Osteoblast (primary cell): ENCODE results near the gene COMMD2. TPM values are rescaled to one million over a fixed set of nuclear protein-coding genes. Genes with fewer than 3 reads are reported as not detected.

Source experiments
- DNase-seq: peaks from one replicate; pipeline ENCODE4 v3.0.0; 2011; ENCODE audit warnings: low spot score, mixed read lengths; ENCODE audit not compliant: insufficient read length; ENCODE audit errors: missing footprints
- H2AFZ ChIP-seq: 2 replicates; pipeline ENCODE4 v1.6.0; 2011; ENCODE audit warnings: mild to moderate bottlenecking, low read length
- H3K27ac ChIP-seq: 2 replicates; pipeline ENCODE4 v1.5.1; 2011; ENCODE audit warnings: mild to moderate bottlenecking, low read depth, low read length, moderate library complexity
- H3K27me3 ChIP-seq: 2 replicates; pipeline ENCODE4 v1.6.0; 2012; ENCODE audit warnings: mild to moderate bottlenecking, control low read depth, inconsistent platforms, low read length, moderate library complexity; ENCODE audit not compliant: insufficient read depth
- H3K36me3 ChIP-seq: 2 replicates; pipeline ENCODE4 v1.5.1; 2011; ENCODE audit warnings: mild to moderate bottlenecking, low read length, control low read depth, moderate library complexity; ENCODE audit not compliant: insufficient read depth
- H3K4me1 ChIP-seq: 2 replicates; pipeline ENCODE4 v1.5.1; 2011; ENCODE audit warnings: mild to moderate bottlenecking, low read length, control low read depth, moderate library complexity; ENCODE audit not compliant: insufficient read depth
- H3K4me2 ChIP-seq: 2 replicates; pipeline ENCODE4 v1.6.0; 2011; ENCODE audit warnings: mild to moderate bottlenecking, low read length; ENCODE audit not compliant: insufficient read depth
- H3K4me3 ChIP-seq: fragments of 200-600 bp; sonication (generic); 3 replicates; pipeline ENCODE4 v1.5.1; 2012; ENCODE audit warnings: mild to moderate bottlenecking, low read length, inconsistent platforms; ENCODE audit not compliant: insufficient read depth
- H3K79me2 ChIP-seq: 2 replicates; pipeline ENCODE4 v1.6.0; 2012; ENCODE audit warnings: mild to moderate bottlenecking, low read length, control low read depth, inconsistent platforms; ENCODE audit not compliant: insufficient read depth
- H3K9me3 ChIP-seq: 2 replicates; pipeline ENCODE4 v1.5.1; 2011; ENCODE audit warnings: low read depth, low read length, control low read depth
- H4K20me1 ChIP-seq: 2 replicates; pipeline ENCODE4 v1.6.0; 2012; ENCODE audit warnings: mild to moderate bottlenecking, low read length, control low read depth; ENCODE audit not compliant: insufficient read depth
- total RNA-seq: library from RNA; depleted of rRNA; stranded (reverse); fragments of >200 nt; gene quantifications from 2 replicates; pipeline ENCODE4 v1.2.3, GENCODE V29; 2012
- TF ChIP-seq, protein P1 (sequence below): IDR thresholded peaks from 2 replicates; pipeline ENCODE4 v1.5.1; 2011; ENCODE audit warnings: mild to moderate bottlenecking, low read depth, low read length, moderate library complexity; ENCODE audit errors: extremely low read depth

COMMD2 gene
- total RNA-seq, 1 donor, result 38.4 TPM

DNA sequence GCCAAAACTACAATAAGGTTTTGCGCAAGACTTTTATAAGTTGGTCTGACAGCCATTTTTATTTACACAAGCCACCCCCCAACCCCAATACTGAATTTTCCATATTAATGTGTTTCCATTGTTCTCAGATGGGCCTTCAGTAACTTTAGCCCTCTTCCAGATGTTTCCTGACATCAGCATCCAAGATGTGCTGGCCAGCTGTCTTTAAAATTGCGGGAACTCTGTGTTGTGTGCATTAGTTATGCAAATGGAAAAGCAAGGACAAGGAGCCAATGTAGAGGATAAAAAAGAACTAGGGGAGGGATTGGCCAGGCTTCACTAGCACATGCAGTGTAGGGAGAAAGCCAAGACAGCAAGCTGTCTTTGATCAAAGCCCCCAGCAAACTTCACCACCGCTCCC, 45.4 kb downstream of the COMMD2 start:
- TF ChIP-seq, protein P1, sequence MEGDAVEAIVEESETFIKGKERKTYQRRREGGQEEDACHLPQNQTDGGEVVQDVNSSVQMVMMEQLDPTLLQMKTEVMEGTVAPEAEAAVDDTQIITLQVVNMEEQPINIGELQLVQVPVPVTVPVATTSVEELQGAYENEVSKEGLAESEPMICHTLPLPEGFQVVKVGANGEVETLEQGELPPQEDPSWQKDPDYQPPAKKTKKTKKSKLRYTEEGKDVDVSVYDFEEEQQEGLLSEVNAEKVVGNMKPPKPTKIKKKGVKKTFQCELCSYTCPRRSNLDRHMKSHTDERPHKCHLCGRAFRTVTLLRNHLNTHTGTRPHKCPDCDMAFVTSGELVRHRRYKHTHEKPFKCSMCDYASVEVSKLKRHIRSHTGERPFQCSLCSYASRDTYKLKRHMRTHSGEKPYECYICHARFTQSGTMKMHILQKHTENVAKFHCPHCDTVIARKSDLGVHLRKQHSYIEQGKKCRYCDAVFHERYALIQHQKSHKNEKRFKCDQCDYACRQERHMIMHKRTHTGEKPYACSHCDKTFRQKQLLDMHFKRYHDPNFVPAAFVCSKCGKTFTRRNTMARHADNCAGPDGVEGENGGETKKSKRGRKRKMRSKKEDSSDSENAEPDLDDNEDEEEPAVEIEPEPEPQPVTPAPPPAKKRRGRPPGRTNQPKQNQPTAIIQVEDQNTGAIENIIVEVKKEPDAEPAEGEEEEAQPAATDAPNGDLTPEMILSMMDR, result no peak
- H3K36me3 ChIP-seq, result no peaks in the 10 kb centered on the region
- H3K27me3 ChIP-seq, result no peaks in the 10 kb centered on the region
- H3K9me3 ChIP-seq, result no peaks in the 10 kb centered on the region
- no peaks in the 10 kb centered on the region for H3K79me2 ChIP-seq
- DNase-seq, result no peak
- H4K20me1 ChIP-seq, result no peaks in the 10 kb centered on the region
- peaks cover 18% of the 10 kb centered on the region for H3K4me1 ChIP-seq
- H3K4me2 ChIP-seq, result no peak overlapping the region
- no peak overlapping the region for H2AFZ ChIP-seq
- no peak overlapping the region for H3K4me3 ChIP-seq
- H3K27ac ChIP-seq, result no peak overlapping the region

- no peaks in the 10 kb centered on the region for H3K27me3 ChIP-seq
- H3K4me3 ChIP-seq, result no peak overlapping the region
- H3K36me3 ChIP-seq, result no peaks in the 10 kb centered on the region
- H3K79me2 ChIP-seq, result no peaks in the 10 kb centered on the region
- H3K4me2 ChIP-seq, result no peak overlapping the region
- H3K9me3 ChIP-seq, result no peaks in the 10 kb centered on the region
- no peak overlapping the region for H2AFZ ChIP-seq
- no peaks in the 10 kb centered on the region for H4K20me1 ChIP-seq
- H3K4me1 ChIP-seq, result peaks cover 22% of the 10 kb centered on the region
- TF ChIP-seq, protein P1, result no peak
- DNase-seq, result no peak
- no peak overlapping the region for H3K27ac ChIP-seq
Measured at GRCh38 chr3:149705416-149705815, 46.9 kb downstream of the COMMD2 start.

DNA sequence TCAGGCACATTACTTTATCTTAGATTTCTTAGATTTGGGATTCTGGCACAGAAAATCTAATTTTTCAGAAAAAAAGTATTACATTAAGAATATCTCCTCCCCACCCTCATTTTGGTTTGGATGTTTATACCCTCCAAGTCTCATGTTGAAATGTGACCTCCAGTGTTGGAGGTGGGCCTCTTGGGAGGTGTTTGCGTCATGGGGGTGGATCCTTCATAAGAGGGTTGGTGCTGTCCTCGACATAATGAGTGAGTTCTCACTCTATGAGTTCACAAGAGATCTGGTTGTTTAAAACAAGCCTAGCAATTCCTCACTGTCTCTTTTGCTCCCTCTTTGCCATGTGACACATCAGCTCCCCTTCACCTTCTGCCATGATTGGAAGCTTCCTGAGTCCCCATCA, 48.8 kb downstream of the COMMD2 start:
- H3K9me3 ChIP-seq, result peaks cover 3% of the 10 kb centered on the region
- H3K4me3 ChIP-seq, result no peak overlapping the region
- no peaks in the 10 kb centered on the region for H3K36me3 ChIP-seq
- no peaks in the 10 kb centered on the region for H4K20me1 ChIP-seq
- peak overlapping the region; percentile 69 for H2AFZ ChIP-seq
- peaks cover 22% of the 10 kb centered on the region for H3K4me1 ChIP-seq
- H3K27ac ChIP-seq, result peak overlapping the region; percentile 87
- H3K4me2 ChIP-seq, result no peak overlapping the region
- no peaks in the 10 kb centered on the region for H3K79me2 ChIP-seq
- H3K27me3 ChIP-seq, result no peaks in the 10 kb centered on the region
- no peak for DNase-seq
- TF ChIP-seq, protein P1, result no peak

GRCh38 chr3:149702691-149703441, 49.4 kb downstream of the COMMD2 start:
- DNase-seq, result peak; percentile 93
- H3K27ac ChIP-seq, result peak overlapping the region; percentile 87
- H3K4me2 ChIP-seq, result peak overlapping the region; percentile 16
- H3K4me1 ChIP-seq, result peaks cover 22% of the 10 kb centered on the region
- no peaks in the 10 kb centered on the region for H4K20me1 ChIP-seq
- no peaks in the 10 kb centered on the region for H3K36me3 ChIP-seq
- TF ChIP-seq, protein P1, result no peak
- peak overlapping the region; percentile 71 for H2AFZ ChIP-seq
- H3K27me3 ChIP-seq, result no peaks in the 10 kb centered on the region
- no peak overlapping the region for H3K4me3 ChIP-seq
- H3K9me3 ChIP-seq, result peaks cover 3% of the 10 kb centered on the region
- no peaks in the 10 kb centered on the region for H3K79me2 ChIP-seq
